HG03521 (cell line): ENCODE results near the gene INTS1.
A peak's percentile ranks its signal among the peaks of the same experiment; 100 is the strongest.

Experiments used
- ATAC-seq: cut with Tn5 transposase; IDR thresholded peaks from one replicate; pipeline ENCODE4 v1.9.1; 2021; ENCODE audit warnings: mild to moderate bottlenecking, moderate library complexity; ENCODE audit not compliant: unreplicated experiment

Gene INTS1

GRCh38 chr7:1503816-1504775 lies at the start of gene INTS1:
INTS1 (minus strand) TSS chr7:1504389; CDS start chr7:1503960, 429 bp downstream.
- peak; percentile 79 for ATAC-seq

GRCh38 chr7:1553512-1554210 lies 49.5 kb upstream of the INTS1 start:
- ATAC-seq = no peak

GRCh38 chr7:1552200-1552599 lies 48.0 kb upstream of the INTS1 start:
- no peak for ATAC-seq

- ATAC-seq = no peak
Measured at GRCh38 chr7:1550846-1551155, 46.6 kb upstream of the INTS1 start.

GRCh38 chr7:1550005-1550845 lies 46.0 kb upstream of the INTS1 start:
- ATAC-seq = no peak

GRCh38 chr7:1549357-1550004 lies 45.3 kb upstream of the INTS1 start:
- no peak for ATAC-seq

- ATAC-seq = no peak
Measured at GRCh38 chr7:1548944-1549343, 44.8 kb upstream of the INTS1 start.

GRCh38 chr7:1548438-1548831 lies 44.2 kb upstream of the INTS1 start:
- ATAC-seq = no peak

GRCh38 chr7:1547777-1548437 lies 43.7 kb upstream of the INTS1 start:
- ATAC-seq = no peak

- no peak for ATAC-seq
Measured at GRCh38 chr7:1546909-1547776, 43.0 kb upstream of the INTS1 start.

GRCh38 chr7:1546274-1546908 lies 42.2 kb upstream of the INTS1 start:
- ATAC-seq = no peak

GRCh38 chr7:1545417-1546246 lies 41.4 kb upstream of the INTS1 start:
- no peak for ATAC-seq

- no peak for ATAC-seq
Measured at GRCh38 chr7:1544896-1545416, 40.8 kb upstream of the INTS1 start.

- ATAC-seq = no peak
Measured at GRCh38 chr7:1544178-1544895, 40.1 kb upstream of the INTS1 start.

- no peak for ATAC-seq
Measured at GRCh38 chr7:1543826-1544177, 39.6 kb upstream of the INTS1 start.

GRCh38 chr7:1542841-1543747 lies 38.9 kb upstream of the INTS1 start:
- ATAC-seq = no peak
